Stimulated activated CD8-positive, alpha-beta memory T cell treated with anti-CD3 and anti-CD28 coated beads, Interleukin-4, amount 100 ng/mL, for 1 hour (primary cell): ENCODE results near the gene SH3PXD2B.
"Not testable (repeated sequence)": the region's sequence is repeated elsewhere in the genome, so short reads cannot be mapped to it uniquely, and the experiment has no call there.

Experiments used
- DNase-seq, 2 donors: peaks; one replicate each; pipeline ENCODE4 v3.0.0-alpha.2; 2020; ENCODE audit warnings: low read depth in 2 of 2, low spot score in 1 of 2

The SH3PXD2B gene

GRCh38 chr5:172373680-172374079 lies 80.6 kb downstream of the SH3PXD2B start:
- no peak for DNase-seq

DNA sequence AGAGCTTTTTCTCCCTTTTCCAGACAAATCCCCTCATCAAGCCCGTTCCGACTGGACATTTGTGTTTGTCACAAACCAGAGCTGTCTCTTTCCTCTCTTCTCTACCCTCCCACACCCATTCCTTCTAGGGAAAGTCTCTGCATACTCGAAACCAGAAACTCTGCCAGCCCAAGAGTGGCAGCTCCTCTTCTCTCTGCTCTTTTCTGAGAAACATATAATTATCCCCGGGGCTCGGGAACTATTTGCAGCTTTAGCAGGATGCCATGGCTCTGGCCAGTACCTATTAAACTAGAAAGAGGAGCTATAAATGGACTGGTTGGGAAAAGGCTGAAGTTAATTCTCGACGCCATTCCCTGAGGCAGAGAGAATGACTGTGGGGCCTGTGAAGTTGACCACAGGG lies 82.6 kb downstream of the SH3PXD2B start:
- DNase-seq, result no peak

- no peak for DNase-seq
Measured at GRCh38 chr5:172370648-172371545, 83.4 kb downstream of the SH3PXD2B start.

DNA sequence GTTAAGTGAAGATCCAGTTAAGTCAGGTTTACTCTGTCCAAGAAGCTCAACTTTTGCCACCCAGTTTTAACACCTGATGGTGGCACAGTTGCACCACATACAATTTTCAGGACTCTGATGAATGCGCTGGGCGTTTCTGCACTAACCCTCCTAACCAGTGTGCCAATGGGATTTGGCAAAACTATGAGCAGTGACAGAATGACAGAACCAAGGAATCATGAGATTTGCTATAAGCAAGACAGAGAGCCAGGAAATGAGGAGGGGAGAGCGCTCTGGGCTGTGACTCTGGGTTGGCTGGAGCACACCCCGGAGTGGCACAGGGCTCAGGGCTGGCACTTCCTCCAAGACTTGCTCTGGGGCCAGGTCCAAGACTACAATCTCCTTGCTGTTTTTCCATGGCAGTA lies 84.1 kb downstream of the SH3PXD2B start:
- no peak for DNase-seq

DNA sequence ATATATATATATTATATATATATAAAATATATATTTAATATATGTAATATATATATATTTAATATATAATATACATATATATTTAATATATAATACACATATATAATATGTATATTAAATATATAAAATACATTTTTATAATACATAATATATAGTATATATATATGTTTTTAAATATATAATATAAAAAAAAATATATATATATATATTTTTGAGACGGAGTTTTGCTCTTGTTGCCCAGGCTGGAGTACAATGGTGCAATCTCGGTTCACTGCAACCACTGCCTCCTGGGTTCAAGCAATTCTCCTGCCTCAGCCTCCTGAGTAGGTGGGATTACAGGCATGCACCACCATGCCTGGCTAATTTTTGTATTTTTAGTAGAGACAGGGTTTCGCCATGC lies 85.6 kb downstream of the SH3PXD2B start:
- not testable (repeated sequence) for DNase-seq

GRCh38 chr5:172365948-172366608 lies 88.2 kb downstream of the SH3PXD2B start:
- DNase-seq, result no peak

DNA sequence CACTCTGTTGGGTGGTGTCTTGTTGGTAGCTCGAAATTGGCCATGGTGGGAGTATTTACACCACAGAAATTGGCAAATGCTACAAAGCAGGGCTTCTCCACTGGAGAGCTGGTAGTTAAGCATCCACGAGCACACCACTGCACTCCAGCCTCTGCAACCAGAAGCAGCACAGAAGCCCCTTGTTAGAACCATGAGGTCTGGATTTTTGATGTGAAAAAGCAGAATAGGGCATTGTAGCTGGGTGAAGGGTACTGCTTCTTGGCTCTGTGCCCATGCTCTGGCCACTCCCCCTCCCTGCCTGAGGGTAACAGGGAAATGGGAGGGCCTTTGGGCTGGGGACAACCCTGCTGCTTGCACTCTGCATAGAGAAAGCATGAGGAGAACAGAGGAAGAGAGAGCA lies 89.6 kb downstream of the SH3PXD2B start:
- no peak for DNase-seq

- no peak for DNase-seq
Measured at GRCh38 chr5:172362755-172363154, 91.6 kb downstream of the SH3PXD2B start.

- DNase-seq, result no peak
Measured at GRCh38 chr5:172361566-172362238, 92.6 kb downstream of the SH3PXD2B start.

DNA sequence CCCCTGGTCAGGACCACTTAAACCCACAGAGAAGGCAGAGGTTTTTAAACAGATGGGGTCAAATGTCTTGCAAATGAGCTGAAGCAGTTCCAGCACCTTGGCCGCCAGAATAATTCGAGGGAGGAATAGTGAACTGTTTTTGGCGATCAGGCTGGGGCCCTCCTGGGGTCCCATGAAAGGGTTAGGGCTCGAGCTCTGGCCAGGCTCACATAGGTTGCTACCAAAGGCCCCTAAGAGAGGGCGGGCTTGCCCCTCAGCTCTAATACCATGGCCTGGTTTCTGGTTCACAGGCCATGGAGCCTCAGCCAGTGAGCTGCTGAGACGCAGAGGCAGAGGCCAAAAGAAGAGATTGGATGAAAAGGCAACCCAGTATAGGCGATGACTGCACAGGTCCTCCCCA lies 96.0 kb downstream of the SH3PXD2B start:
- DNase-seq, result no peak

DNA sequence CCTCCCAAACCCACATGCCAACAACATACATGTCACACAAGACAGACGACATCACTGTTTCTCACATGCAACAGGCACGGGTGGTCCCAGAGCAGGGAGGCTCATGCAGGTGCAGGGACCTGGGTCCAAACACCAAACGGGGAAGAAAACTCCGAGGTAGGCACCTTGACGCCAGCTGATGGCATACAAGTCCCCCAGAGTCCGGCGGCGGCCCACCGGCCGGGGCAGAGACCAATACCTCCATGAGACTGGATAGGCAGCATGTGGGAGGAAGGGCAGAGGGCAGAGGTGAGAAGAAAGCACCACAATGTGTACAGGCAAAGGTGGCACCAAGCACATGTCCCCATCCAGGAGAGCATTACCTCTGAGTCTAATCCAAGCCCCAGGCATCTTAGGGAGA lies 97.8 kb downstream of the SH3PXD2B start:
- DNase-seq, result no peak

DNA sequence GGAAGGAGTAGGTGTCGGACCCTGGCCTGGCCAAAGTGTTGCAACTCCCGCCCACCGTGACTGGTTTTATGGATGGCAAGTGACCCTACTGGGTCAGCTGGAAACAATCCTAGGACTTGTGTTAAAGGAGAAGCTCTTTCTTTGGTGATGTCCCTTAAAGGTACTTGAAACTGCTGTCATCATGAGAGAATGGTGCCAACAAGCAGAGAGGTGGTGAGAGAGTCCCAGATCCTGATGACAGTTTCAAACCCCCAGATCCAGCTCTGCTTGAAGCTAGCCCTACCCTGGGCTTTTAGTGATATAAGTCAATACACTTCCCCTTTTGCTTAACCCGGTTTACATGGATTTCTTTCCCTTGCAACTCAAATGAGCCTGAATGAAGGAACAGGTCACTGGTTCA lies 98.3 kb downstream of the SH3PXD2B start:
- DNase-seq, result no peak

GRCh38 chr5:172353846-172354245 lies 100.5 kb downstream of the SH3PXD2B start:
- DNase-seq, result no peak

GRCh38 chr5:172353271-172353812 lies 101.0 kb downstream of the SH3PXD2B start:
- DNase-seq, result no peak

GRCh38 chr5:172352526-172352925 lies 101.8 kb downstream of the SH3PXD2B start:
- not testable (repeated sequence) for DNase-seq

DNA sequence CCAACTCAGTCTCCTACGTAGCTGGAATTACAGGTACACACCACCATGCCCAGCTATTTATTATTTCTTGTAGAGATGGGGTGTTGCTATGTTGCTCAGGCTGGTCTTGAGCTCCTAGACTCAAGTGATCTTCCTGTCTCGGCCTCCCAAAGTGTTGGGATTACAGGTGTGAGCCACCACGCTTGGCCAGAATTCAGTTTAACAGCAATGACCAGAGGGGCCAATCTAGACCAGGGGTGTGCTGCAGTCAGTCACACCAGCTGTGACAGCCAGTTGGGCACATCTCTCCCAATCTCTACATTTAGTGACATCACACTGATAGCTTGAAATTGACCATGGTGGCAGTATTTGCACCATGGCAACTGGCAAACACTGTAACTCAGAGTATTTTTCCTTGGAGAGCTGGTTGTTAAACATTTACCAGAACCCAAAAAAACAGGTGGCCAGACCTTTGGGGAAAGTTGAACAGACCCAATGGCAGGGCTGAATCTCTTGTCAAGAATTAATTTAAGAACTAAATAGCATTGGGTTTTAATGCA lies 103.0 kb downstream of the SH3PXD2B start:
- no peak for DNase-seq

GRCh38 chr5:172350212-172351181 lies 103.8 kb downstream of the SH3PXD2B start:
- DNase-seq, result no peak

DNA sequence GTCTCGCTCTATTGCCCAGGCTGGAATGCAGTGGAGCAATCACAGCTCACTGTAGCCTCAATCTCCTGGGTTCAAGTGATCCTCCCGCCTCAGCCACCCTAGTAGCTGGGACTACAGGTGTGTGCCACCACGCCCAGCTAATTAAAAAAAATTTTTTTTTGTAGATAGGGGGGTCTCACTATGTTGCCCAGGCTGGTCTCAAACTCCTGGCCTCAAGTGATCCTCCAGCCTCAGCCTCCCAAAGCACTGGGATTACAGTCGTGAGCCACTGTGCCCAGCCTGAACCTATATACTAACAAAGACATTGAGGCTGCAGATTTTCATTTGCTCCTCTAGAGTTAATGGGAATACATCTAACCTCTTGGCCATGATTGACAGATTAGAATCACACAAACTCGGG lies 105.6 kb downstream of the SH3PXD2B start:
- not testable (repeated sequence) for DNase-seq

DNA sequence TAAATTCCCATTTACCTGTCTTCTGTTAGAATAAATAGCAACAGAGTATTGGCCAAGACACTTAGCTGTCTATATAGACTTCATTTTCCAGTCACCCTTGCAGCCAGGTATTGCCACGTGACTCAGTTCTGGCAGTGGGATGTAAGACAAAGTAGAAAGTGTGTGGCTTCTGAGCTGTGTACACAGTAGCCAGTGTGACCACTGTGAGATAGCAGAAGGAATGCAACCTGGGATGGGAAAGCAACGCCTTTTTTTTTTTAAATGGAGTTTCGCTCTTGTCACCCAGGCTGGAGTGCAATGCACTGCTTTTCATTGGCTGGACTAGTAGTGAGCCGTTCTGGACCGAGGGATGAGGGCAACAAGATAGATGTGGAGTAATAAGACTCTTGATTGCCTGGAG lies 106.2 kb downstream of the SH3PXD2B start:
- DNase-seq, result no peak

DNA sequence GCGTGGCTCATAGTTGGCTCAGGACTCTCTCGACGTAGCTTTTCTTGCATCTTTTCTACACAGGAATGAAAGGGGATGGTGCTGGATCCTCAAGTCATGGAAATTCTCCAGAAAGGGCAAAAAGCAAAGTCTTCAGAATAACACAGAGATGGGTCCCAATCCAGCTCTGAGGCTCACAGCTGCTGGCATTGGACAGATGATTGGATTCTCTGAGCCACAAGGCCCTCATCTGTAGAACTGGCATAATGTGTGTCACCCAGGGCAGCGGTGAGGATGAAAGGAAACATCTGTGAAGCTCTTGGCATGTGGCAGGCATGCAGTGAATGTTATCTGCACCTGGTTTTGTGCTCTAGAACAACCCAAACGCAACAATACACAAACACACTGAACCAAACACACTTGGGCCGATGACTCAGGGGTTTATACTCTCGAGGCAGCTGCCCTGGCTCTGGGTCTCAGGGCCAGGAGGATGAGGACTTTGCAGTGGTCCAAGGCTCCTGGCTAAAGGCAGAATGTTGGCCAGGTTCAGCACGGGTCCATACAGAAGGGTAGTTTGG lies 106.8 kb downstream of the SH3PXD2B start:
- no peak for DNase-seq
